Ovary (tissue), 3 donors: ENCODE measurements around the gene COL4A1.

Source experiments
- CTCF ChIP-seq, 3 donors: fragments of 450-650 bp in 2 of 3; fragments of 200-600 bp in 1 of 3; IDR thresholded peaks; one replicate each; pipeline versions ENCODE4 v1.5.1 to v1.8.0; 2016 to 2022; ENCODE audit warnings: antibody characterized with exemption in 3 of 3, mild to moderate bottlenecking in 1 of 3
- EP300 ChIP-seq: sonication (generic); formaldehyde crosslinking; IDR thresholded peaks from one replicate; pipeline ENCODE4 v1.6.1; 2017; ENCODE audit warnings: antibody characterized with exemption
- POLR2A ChIP-seq: fragments of 450-650 bp; IDR thresholded peaks from one replicate; pipeline ENCODE4 v1.6.1; 2017; ENCODE audit warnings: antibody characterized with exemption, mild to moderate bottlenecking, moderate library complexity
- donor health status: DM: no; HTN: no; CAD: no.

GRCh38 chr13:110103026-110103425 is 203.9 kb downstream of the COL4A1 start:
- TF ChIP-seq EP300 (no peak), CTCF (IDR thresholded peaks at IDR 0.05) (no peak), POLR2A (no peak)
